HG02973 (cell line): Measurements from ENCODE around the gene TENM4.

Experiments
- ATAC-seq: cut with Tn5 transposase; IDR thresholded peaks from one replicate; pipeline ENCODE4 v1.9.1; 2021; ENCODE audit warnings: moderate library complexity; ENCODE audit not compliant: unreplicated experiment

TENM4 gene

GRCh38 chr11:79392161-79392560 is 48.7 kb downstream of the TENM4 start:
- no peak for ATAC-seq

GRCh38 chr11:79390923-79391322 is 49.9 kb downstream of the TENM4 start:
- no peak for ATAC-seq

GRCh38 chr11:79390477-79390876 is 50.4 kb downstream of the TENM4 start:
- no peak for ATAC-seq

- ATAC-seq: no peak
Observed at GRCh38 chr11:79388201-79388600, 52.6 kb downstream of the TENM4 start.

GRCh38 chr11:79383874-79384273 is 57.0 kb downstream of the TENM4 start:
- ATAC-seq: no peak

GRCh38 chr11:79382301-79383050 is 58.4 kb downstream of the TENM4 start:
- no peak for ATAC-seq

GRCh38 chr11:79381036-79381435 is 59.8 kb downstream of the TENM4 start:
- ATAC-seq: no peak

GRCh38 chr11:79377406-79377805 is 63.4 kb downstream of the TENM4 start:
- ATAC-seq: no peak

- no peak for ATAC-seq
Observed at GRCh38 chr11:79375818-79376550, 64.8 kb downstream of the TENM4 start.

- no peak for ATAC-seq
Observed at GRCh38 chr11:79374727-79375126, 66.1 kb downstream of the TENM4 start.

GRCh38 chr11:79371724-79372123 is 69.1 kb downstream of the TENM4 start:
- no peak for ATAC-seq

- ATAC-seq: no peak
Observed at GRCh38 chr11:79371152-79371551, 69.7 kb downstream of the TENM4 start.

GRCh38 chr11:79369055-79369454 is 71.8 kb downstream of the TENM4 start:
- no peak for ATAC-seq

- ATAC-seq: no peak
Observed at GRCh38 chr11:79367844-79368243, 73.0 kb downstream of the TENM4 start.

- ATAC-seq: no peak
Observed at GRCh38 chr11:79366218-79366617, 74.6 kb downstream of the TENM4 start.

- no peak for ATAC-seq
Observed at GRCh38 chr11:79363861-79364378, 76.9 kb downstream of the TENM4 start.

- ATAC-seq: no peak
Observed at GRCh38 chr11:79363256-79363655, 77.6 kb downstream of the TENM4 start.

GRCh38 chr11:79362821-79363220 is 78.0 kb downstream of the TENM4 start:
- no peak for ATAC-seq

GRCh38 chr11:79362206-79362757 is 78.5 kb downstream of the TENM4 start:
- no peak for ATAC-seq

GRCh38 chr11:79358258-79358657 is 82.6 kb downstream of the TENM4 start:
- ATAC-seq: no peak

GRCh38 chr11:79353706-79354105 is 87.1 kb downstream of the TENM4 start:
- ATAC-seq: no peak

- no peak for ATAC-seq
Observed at GRCh38 chr11:79352349-79352703, 88.5 kb downstream of the TENM4 start.
